ENCODE measurements around the gene FANCB. TPM values are rescaled to one million over a fixed set of nuclear protein-coding genes. Genes with fewer than 3 reads are reported as not detected.

FANCB gene
- total RNA-seq, 1 donor from 2014 or later: 3.4 TPM

GRCh38 chrX:14832151-14832550 is 40.7 kb downstream of the FANCB start:
- Mint-ChIP-seq H3K36me3 (ENCODE audit: unreplicated experiment) (peaks cover 3% of the 10 kb centered on the region), H3K27ac (ENCODE audit: unreplicated experiment) (no peak overlapping the region), H3K4me1 (ENCODE audit: low read depth, unreplicated experiment) (no peaks in the 10 kb centered on the region), H3K9me3 (ENCODE audit: unreplicated experiment) (peaks cover 1% of the 10 kb centered on the region), H3K4me3 (ENCODE audit: unreplicated experiment) (no peak overlapping the region), H3K27me3 (ENCODE audit: unreplicated experiment) (no peaks in the 10 kb centered on the region)
- no peak for TF ChIP-seq CTCF (IDR thresholded peaks at IDR 0.05; ENCODE audit: partially characterized antibody, unreplicated experiment)
- no peak for DNase-seq

GRCh38 chrX:14829643-14830042 is 43.2 kb downstream of the FANCB start:
- H3K36me3 Mint-ChIP-seq (ENCODE audit: unreplicated experiment): peaks cover 3% of the 10 kb centered on the region
- peaks cover 1% of the 10 kb centered on the region for H3K9me3 Mint-ChIP-seq (ENCODE audit: unreplicated experiment)

GRCh38 chrX:14826319-14826718 is 46.5 kb downstream of the FANCB start:
- Mint-ChIP-seq H3K36me3 (ENCODE audit: unreplicated experiment) (peaks cover 3% of the 10 kb centered on the region), H3K27ac (ENCODE audit: unreplicated experiment) (no peak overlapping the region), H3K9me3 (ENCODE audit: unreplicated experiment) (peaks cover 1% of the 10 kb centered on the region), H3K4me1 (ENCODE audit: low read depth, unreplicated experiment) (peaks cover 5% of the 10 kb centered on the region), H3K27me3 (ENCODE audit: unreplicated experiment) (peaks cover 2% of the 10 kb centered on the region), H3K4me3 (ENCODE audit: unreplicated experiment) (no peak overlapping the region)
- DNase-seq: no peak
- no peak for TF ChIP-seq CTCF (IDR thresholded peaks at IDR 0.05; ENCODE audit: partially characterized antibody, unreplicated experiment)

More at GRCh38 chrX:14829643-14830042, 43.2 kb downstream of the FANCB start:
- Mint-ChIP-seq H3K27ac (ENCODE audit: unreplicated experiment) (no peak overlapping the region), H3K27me3 (ENCODE audit: unreplicated experiment) (no peaks in the 10 kb centered on the region), H3K4me1 (ENCODE audit: low read depth, unreplicated experiment) (peaks cover 5% of the 10 kb centered on the region), H3K4me3 (ENCODE audit: unreplicated experiment) (no peak overlapping the region)
- no peak for DNase-seq
- no peak for TF ChIP-seq CTCF (IDR thresholded peaks at IDR 0.05; ENCODE audit: partially characterized antibody, unreplicated experiment)

- H3K4me1 Mint-ChIP-seq (ENCODE audit: low read depth, unreplicated experiment): peaks cover 5% of the 10 kb centered on the region
- DNase-seq: no peak
- H3K9me3 Mint-ChIP-seq (ENCODE audit: unreplicated experiment): peaks cover 1% of the 10 kb centered on the region
- no peak for TF ChIP-seq CTCF (IDR thresholded peaks at IDR 0.05; ENCODE audit: partially characterized antibody, unreplicated experiment)
- H3K36me3 Mint-ChIP-seq (ENCODE audit: unreplicated experiment): peaks cover 3% of the 10 kb centered on the region
- H3K27ac Mint-ChIP-seq (ENCODE audit: unreplicated experiment): no peak overlapping the region
- no peak overlapping the region for H3K4me3 Mint-ChIP-seq (ENCODE audit: unreplicated experiment)
- peaks cover 2% of the 10 kb centered on the region for H3K27me3 Mint-ChIP-seq (ENCODE audit: unreplicated experiment)
Measured at GRCh38 chrX:14825851-14826250, 47.0 kb downstream of the FANCB start.

GRCh38 chrX:14819769-14820168 is 53.1 kb downstream of the FANCB start:
- Mint-ChIP-seq H3K27ac (ENCODE audit: unreplicated experiment) (no peak overlapping the region), H3K36me3 (ENCODE audit: unreplicated experiment) (no peaks in the 10 kb centered on the region), H3K27me3 (ENCODE audit: unreplicated experiment) (peaks cover 5% of the 10 kb centered on the region), H3K4me3 (ENCODE audit: unreplicated experiment) (no peak overlapping the region), H3K9me3 (ENCODE audit: unreplicated experiment) (no peaks in the 10 kb centered on the region), H3K4me1 (ENCODE audit: low read depth, unreplicated experiment) (no peaks in the 10 kb centered on the region)
- DNase-seq: no peak
- no peak for TF ChIP-seq CTCF (IDR thresholded peaks at IDR 0.05; ENCODE audit: partially characterized antibody, unreplicated experiment)
